Measurements from ENCODE around the gene C18orf32.

GRCh38 chr18:49431165-49431962, 55.7 kb downstream of the C18orf32 start:
- TF ChIP-seq, protein P1, sequence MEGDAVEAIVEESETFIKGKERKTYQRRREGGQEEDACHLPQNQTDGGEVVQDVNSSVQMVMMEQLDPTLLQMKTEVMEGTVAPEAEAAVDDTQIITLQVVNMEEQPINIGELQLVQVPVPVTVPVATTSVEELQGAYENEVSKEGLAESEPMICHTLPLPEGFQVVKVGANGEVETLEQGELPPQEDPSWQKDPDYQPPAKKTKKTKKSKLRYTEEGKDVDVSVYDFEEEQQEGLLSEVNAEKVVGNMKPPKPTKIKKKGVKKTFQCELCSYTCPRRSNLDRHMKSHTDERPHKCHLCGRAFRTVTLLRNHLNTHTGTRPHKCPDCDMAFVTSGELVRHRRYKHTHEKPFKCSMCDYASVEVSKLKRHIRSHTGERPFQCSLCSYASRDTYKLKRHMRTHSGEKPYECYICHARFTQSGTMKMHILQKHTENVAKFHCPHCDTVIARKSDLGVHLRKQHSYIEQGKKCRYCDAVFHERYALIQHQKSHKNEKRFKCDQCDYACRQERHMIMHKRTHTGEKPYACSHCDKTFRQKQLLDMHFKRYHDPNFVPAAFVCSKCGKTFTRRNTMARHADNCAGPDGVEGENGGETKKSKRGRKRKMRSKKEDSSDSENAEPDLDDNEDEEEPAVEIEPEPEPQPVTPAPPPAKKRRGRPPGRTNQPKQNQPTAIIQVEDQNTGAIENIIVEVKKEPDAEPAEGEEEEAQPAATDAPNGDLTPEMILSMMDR (IDR thresholded peaks at IDR 0.05) = no peak
- TF ChIP-seq POLR2A (IDR thresholded peaks at IDR 0.05) = no peak
